HepG2 (cell line): Measurements from ENCODE around the gene RAD23A. TPM values are rescaled to one million over a fixed set of nuclear protein-coding genes. Genes with fewer than 3 reads are reported as not detected.
A peak's percentile ranks its signal among the peaks of the same experiment; 100 is the strongest.

Source experiments
- AGO2 ChIP-seq: fragments of 200-400 bp; formaldehyde crosslinking; optimal IDR thresholded peaks from 2 replicates; pipeline ENCODE3; 2017; ENCODE audit warnings: mild to moderate bottlenecking, low read depth, low read length, moderate library complexity
- ARHGAP35 ChIP-seq: sonication (generic); formaldehyde crosslinking; IDR thresholded peaks from 2 replicates; pipeline ENCODE4 v1.9.0; 2022; ENCODE audit warnings: mild to moderate bottlenecking, inconsistent platforms, moderate library complexity, missing genetic modification reagents, borderline replicate concordance
- ARID2 ChIP-seq: sonication (generic); formaldehyde crosslinking; IDR thresholded peaks from 2 replicates; pipeline ENCODE4 v1.8.1; 2022; ENCODE audit warnings: mild to moderate bottlenecking, missing genetic modification reagents, borderline replicate concordance
- ERF ChIP-seq: IDR thresholded peaks from 2 replicates; pipeline ENCODE4 v1.6.1; 2018; ENCODE audit warnings: missing biosample characterization, missing genetic modification reagents
- FOSL2 ChIP-seq: sonication (generic); formaldehyde crosslinking; IDR thresholded peaks from 2 replicates; pipeline ENCODE4 v1.4.0; 2020; ENCODE audit warnings: missing genetic modification reagents
- HNF4G ChIP-seq, 2 experiments: sonication (generic) in 1 of 2; formaldehyde crosslinking in 1 of 2; IDR thresholded peaks; 2 replicates each; pipeline versions ENCODE4 v1.4.0 to v1.6.1; 2011 to 2020; ENCODE audit warnings: borderline replicate concordance in 2 of 2, low read depth in 2 of 2, mild to moderate bottlenecking in 2 of 2, low read length in 1 of 2, missing genetic modification reagents in 1 of 2, moderate library complexity in 1 of 2
- RBFOX2 ChIP-seq: fragments of 200-400 bp; formaldehyde crosslinking; IDR thresholded peaks from 2 replicates; pipeline ENCODE4 v1.6.1; 2017; ENCODE audit warnings: low read depth, mild to moderate bottlenecking, low read length
- SOX5 ChIP-seq: IDR thresholded peaks from 2 replicates; pipeline ENCODE4 v1.6.1; 2016; ENCODE audit warnings: borderline replicate concordance
- SRY ChIP-seq: sonication (generic); formaldehyde crosslinking; IDR thresholded peaks from 2 replicates; pipeline ENCODE4 v1.8.0; 2022; ENCODE audit warnings: mild to moderate bottlenecking, missing genetic modification reagents
- ZBTB21 ChIP-seq: sonication (generic); formaldehyde crosslinking; IDR thresholded peaks from 2 replicates; pipeline ENCODE4 v1.4.0; 2020; ENCODE audit warnings: missing genetic modification reagents
- ZNF557 ChIP-seq: sonication (generic); formaldehyde crosslinking; IDR thresholded peaks from 2 replicates; pipeline ENCODE4 v1.4.0; 2020; ENCODE audit warnings: missing genetic modification reagents
- ZNF570 ChIP-seq: sonication (generic); formaldehyde crosslinking; IDR thresholded peaks from 2 replicates; pipeline ENCODE4 v1.4.0; 2020; ENCODE audit warnings: mild to moderate bottlenecking, missing genetic modification reagents, borderline replicate concordance
- ZNF724P ChIP-seq: sonication (generic); formaldehyde crosslinking; IDR thresholded peaks from 2 replicates; pipeline ENCODE4 v1.8.0; 2022; ENCODE audit warnings: missing genetic modification reagents, borderline replicate concordance
- polyA plus RNA-seq, 8 experiments: library from polyadenylated mRNA; depleted of rRNA in 3 of 8; stranded (reverse) in 7 of 8; unstranded in 1 of 8; fragments of >200 nt; fragmentation: Illumina TruSeq in 4 of 8; extraction: Trizol in 4 of 8; gene quantifications; 2 replicates each; pipeline versions ENCODE4 v1.2.1 to v1.2.3, GENCODE V29; 2011 to 2016; ENCODE audit warnings: low read depth in 4 of 8, missing spikeins in 1 of 8, mixed read lengths in 1 of 8; ENCODE audit not compliant: insufficient read depth in 1 of 8
- total RNA-seq, 5 experiments: library from RNA; depleted of rRNA; stranded (reverse); fragments of >200 nt; fragmentation: Illumina TruSeq; extraction: Trizol; gene quantifications; 2 replicates each; pipeline ENCODE4 v1.2.3, GENCODE V29; 2016; ENCODE audit warnings: low read depth in 1 of 5
- TF ChIP-seq, protein P1 (sequence below): sonication (generic); formaldehyde crosslinking; IDR thresholded peaks from 2 replicates; pipeline ENCODE4 v1.4.0; 2020; ENCODE audit warnings: missing genetic modification reagents
- TF ChIP-seq, protein P2 (sequence below): sonication (generic); formaldehyde crosslinking; IDR thresholded peaks from 2 replicates; pipeline ENCODE4 v1.4.0; 2020; ENCODE audit warnings: mild to moderate bottlenecking, missing genetic modification reagents
- TF ChIP-seq, protein P3 (sequence below), 2 experiments: sonication (generic) in 1 of 2; formaldehyde crosslinking in 1 of 2; IDR thresholded peaks; 2 replicates each; pipeline versions ENCODE4 v1.5.1 to v1.6.1; 2011 to 2020; ENCODE audit warnings: borderline replicate concordance in 1 of 2, low read depth in 1 of 2, low read length in 1 of 2, mild to moderate bottlenecking in 1 of 2, missing genetic modification reagents in 1 of 2, moderate library complexity in 1 of 2

The RAD23A gene
- total and polyA plus RNA-seq, 2 of the 13 experiments (the other 11 are each of a cell fraction or from before 2014, with no cell fraction given): 42.5 to 54.2 TPM

DNA sequence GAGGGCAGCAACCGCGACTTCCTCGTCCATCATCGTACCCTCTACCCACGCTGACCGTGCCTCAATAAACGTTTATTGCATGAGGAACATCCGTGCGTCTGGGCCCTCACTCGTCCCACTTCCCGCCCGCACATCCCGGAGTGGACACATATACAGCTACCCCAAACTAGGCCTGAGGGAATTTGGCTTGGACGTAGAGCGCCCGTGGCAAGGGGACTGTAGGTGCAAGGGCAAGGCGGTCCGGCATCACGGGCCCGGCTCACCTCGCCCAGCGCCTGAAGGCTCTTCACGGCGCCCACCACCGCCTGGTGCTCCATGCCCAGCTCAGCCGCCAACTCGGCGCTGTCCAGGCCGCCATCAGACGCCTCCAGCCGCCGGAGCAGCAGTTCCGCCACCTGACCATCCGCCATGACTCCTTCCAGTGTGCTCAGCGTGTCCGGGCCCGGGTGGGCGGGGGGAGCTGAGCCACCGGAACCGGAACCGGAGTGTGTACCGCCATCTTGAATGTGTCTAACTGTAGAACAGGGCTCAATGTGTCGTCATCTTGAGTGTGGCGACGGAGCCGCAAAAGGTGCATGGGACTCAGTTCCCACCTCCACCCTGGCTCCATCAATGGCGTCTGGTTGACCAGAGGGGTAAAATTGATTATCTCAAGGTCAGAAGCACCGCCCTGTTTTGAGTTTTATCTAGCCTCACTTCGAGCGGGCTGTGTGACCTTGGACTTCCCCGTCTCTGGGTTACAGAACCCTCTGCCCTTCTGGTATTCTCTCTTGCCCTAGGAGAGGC, 12.2 kb upstream of the RAD23A start, which contains the start of gene FARSA (continued):
- TF ChIP-seq, protein P1, sequence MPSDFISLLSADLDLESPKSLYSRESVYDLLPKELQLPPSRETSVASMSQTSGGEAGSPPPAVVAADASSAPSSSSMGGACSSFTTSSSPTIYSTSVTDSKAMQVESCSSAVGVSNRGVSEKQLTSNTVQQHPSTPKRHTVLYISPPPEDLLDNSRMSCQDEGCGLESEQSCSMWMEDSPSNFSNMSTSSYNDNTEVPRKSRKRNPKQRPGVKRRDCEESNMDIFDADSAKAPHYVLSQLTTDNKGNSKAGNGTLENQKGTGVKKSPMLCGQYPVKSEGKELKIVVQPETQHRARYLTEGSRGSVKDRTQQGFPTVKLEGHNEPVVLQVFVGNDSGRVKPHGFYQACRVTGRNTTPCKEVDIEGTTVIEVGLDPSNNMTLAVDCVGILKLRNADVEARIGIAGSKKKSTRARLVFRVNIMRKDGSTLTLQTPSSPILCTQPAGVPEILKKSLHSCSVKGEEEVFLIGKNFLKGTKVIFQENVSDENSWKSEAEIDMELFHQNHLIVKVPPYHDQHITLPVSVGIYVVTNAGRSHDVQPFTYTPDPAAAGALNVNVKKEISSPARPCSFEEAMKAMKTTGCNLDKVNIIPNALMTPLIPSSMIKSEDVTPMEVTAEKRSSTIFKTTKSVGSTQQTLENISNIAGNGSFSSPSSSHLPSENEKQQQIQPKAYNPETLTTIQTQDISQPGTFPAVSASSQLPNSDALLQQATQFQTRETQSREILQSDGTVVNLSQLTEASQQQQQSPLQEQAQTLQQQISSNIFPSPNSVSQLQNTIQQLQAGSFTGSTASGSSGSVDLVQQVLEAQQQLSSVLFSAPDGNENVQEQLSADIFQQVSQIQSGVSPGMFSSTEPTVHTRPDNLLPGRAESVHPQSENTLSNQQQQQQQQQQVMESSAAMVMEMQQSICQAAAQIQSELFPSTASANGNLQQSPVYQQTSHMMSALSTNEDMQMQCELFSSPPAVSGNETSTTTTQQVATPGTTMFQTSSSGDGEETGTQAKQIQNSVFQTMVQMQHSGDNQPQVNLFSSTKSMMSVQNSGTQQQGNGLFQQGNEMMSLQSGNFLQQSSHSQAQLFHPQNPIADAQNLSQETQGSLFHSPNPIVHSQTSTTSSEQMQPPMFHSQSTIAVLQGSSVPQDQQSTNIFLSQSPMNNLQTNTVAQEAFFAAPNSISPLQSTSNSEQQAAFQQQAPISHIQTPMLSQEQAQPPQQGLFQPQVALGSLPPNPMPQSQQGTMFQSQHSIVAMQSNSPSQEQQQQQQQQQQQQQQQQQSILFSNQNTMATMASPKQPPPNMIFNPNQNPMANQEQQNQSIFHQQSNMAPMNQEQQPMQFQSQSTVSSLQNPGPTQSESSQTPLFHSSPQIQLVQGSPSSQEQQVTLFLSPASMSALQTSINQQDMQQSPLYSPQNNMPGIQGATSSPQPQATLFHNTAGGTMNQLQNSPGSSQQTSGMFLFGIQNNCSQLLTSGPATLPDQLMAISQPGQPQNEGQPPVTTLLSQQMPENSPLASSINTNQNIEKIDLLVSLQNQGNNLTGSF (CRISPR knock-in tag): peak; percentile 23; the same call in 1 of the 2 replicates
- TF ChIP-seq ZNF570 (CRISPR knock-in tag): no peak
- TF ChIP-seq, protein P2, sequence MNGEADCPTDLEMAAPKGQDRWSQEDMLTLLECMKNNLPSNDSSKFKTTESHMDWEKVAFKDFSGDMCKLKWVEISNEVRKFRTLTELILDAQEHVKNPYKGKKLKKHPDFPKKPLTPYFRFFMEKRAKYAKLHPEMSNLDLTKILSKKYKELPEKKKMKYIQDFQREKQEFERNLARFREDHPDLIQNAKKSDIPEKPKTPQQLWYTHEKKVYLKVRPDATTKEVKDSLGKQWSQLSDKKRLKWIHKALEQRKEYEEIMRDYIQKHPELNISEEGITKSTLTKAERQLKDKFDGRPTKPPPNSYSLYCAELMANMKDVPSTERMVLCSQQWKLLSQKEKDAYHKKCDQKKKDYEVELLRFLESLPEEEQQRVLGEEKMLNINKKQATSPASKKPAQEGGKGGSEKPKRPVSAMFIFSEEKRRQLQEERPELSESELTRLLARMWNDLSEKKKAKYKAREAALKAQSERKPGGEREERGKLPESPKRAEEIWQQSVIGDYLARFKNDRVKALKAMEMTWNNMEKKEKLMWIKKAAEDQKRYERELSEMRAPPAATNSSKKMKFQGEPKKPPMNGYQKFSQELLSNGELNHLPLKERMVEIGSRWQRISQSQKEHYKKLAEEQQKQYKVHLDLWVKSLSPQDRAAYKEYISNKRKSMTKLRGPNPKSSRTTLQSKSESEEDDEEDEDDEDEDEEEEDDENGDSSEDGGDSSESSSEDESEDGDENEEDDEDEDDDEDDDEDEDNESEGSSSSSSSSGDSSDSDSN (CRISPR knock-in tag): peak; percentile 84
- peak; percentile 91; the same call in 1 of the 2 replicates for TF ChIP-seq ARID2
- TF ChIP-seq ARHGAP35 (CRISPR knock-in tag): no peak; the same call in 1 of the 2 replicates
- no peak for TF ChIP-seq HNF4G (IDR thresholded peaks at IDR 0.05; ENCODE audit: borderline replicate concordance, low read depth, low read length)
- TF ChIP-seq HNF4G (CRISPR knock-in tag; IDR thresholded peaks at IDR 0.05; ENCODE audit: borderline replicate concordance, low read depth): no peak
- 0 out of 2 replicates have a peak, but pooled peaks have one; percentile 54 for TF ChIP-seq ZBTB21
- TF ChIP-seq SOX5 (CRISPR knock-in tag): peak; percentile 45
- TF ChIP-seq, protein P3, sequence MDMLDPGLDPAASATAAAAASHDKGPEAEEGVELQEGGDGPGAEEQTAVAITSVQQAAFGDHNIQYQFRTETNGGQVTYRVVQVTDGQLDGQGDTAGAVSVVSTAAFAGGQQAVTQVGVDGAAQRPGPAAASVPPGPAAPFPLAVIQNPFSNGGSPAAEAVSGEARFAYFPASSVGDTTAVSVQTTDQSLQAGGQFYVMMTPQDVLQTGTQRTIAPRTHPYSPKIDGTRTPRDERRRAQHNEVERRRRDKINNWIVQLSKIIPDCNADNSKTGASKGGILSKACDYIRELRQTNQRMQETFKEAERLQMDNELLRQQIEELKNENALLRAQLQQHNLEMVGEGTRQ (IDR thresholded peaks at IDR 0.05; ENCODE audit: low read depth, low read length): no peak
- TF ChIP-seq, protein P3 (CRISPR knock-in tag; IDR thresholded peaks at IDR 0.05; ENCODE audit: borderline replicate concordance): peak; percentile 46; the same call in 1 of the 2 replicates
- TF ChIP-seq FOSL2: peak; percentile 51; the same call in 1 of the 2 replicates
- peak; percentile 68; the same call in 1 of the 2 replicates for TF ChIP-seq ZNF724P (CRISPR knock-in tag)
- TF ChIP-seq ZNF557 (CRISPR knock-in tag): 0 out of 2 replicates have a peak, but pooled peaks have one; percentile 74
- TF ChIP-seq SRY (CRISPR knock-in tag): 0 out of 2 replicates have a peak, but pooled peaks have one; percentile 49
- peak; percentile 70 for TF ChIP-seq AGO2
- TF ChIP-seq RBFOX2: peak; percentile 94
- TF ChIP-seq ERF (CRISPR knock-in tag): peak; percentile 54; the same call in 1 of the 2 replicates
